Upper lobe of right lung (tissue), 1 donor: Measurements from ENCODE around the gene API5. TPM values are rescaled to one million over a fixed set of nuclear protein-coding genes. Genes with fewer than 3 reads are reported as not detected.
"Not testable (repeated sequence)": the region's sequence is repeated elsewhere in the genome, so short reads cannot be mapped to it uniquely, and the experiment has no call there.

ENCODE experiments used
- ATAC-seq: fragments of 200-7000 bp; cut with Tn5 transposase; one replicate; pipeline ENCODE4 v1.9.1; 2020; ENCODE audit warnings: mild to moderate bottlenecking, moderate library complexity
- DNase-seq: peaks from one replicate; pipeline ENCODE4 v3.0.0-alpha.2; 2020
- H3K27ac ChIP-seq: fragments of 200-600 bp; one replicate; pipeline ENCODE4 v1.8.0; 2022
- H3K27me3 ChIP-seq: fragments of 200-600 bp; one replicate; pipeline ENCODE4 v1.8.0; 2022; ENCODE audit warnings: mild to moderate bottlenecking
- H3K36me3 ChIP-seq: fragments of 200-600 bp; one replicate; pipeline ENCODE4 v1.8.0; 2022
- H3K4me1 ChIP-seq: fragments of 200-600 bp; one replicate; pipeline ENCODE4 v1.8.0; 2022
- H3K4me3 ChIP-seq: fragments of 200-600 bp; one replicate; pipeline ENCODE4 v1.8.0; 2022; ENCODE audit warnings: mild to moderate bottlenecking
- H3K9me3 ChIP-seq: fragments of 200-600 bp; one replicate; pipeline ENCODE4 v1.8.0; 2022
- CTCF ChIP-seq: fragments of 200-600 bp; IDR thresholded peaks from one replicate; pipeline ENCODE4 v1.8.0; 2022; ENCODE audit warnings: antibody characterized with exemption
- intact Hi-C: fragments of 100-400 bp; cut with DNase I; formaldehyde crosslinking; loops from one replicate; pipeline ENCODE4 v1.11.0; 2022
- total RNA-seq: library from RNA; stranded (reverse); fragmentation: NEBNext Ultra II Directional; extraction: Animal tissue kit (Norgen Biotek cat#: 25700); gene quantifications from one replicate; pipeline ENCODE4 v1.2.1, GENCODE V29; 2021
- donor health status: DM: no; HTN: yes; CAD: no; lungs with severe emphysema.

The API5 gene
- total RNA-seq, 1 donor from 2014 or later, result 76.5 TPM

GRCh38 chr11:43315966-43316365, 4.2 kb downstream of the API5 start:
- DNase-seq (no peak), ATAC-seq (no peak)
- H3K9me3 ChIP-seq, result no peaks in the 10 kb centered on the region
- peaks cover 25% of the 10 kb centered on the region for H3K36me3 ChIP-seq
- H3K4me1 ChIP-seq, result peaks cover 27% of the 10 kb centered on the region
- no peak overlapping the region for H3K4me3 ChIP-seq
- H3K27me3 ChIP-seq, result no peaks in the 10 kb centered on the region
- no peak overlapping the region for H3K27ac ChIP-seq
- TF ChIP-seq CTCF, result no peak
- intact Hi-C loops, result no loop called here

- Histone ChIP-seq H3K4me3 (no peak overlapping the region), H3K27me3 (no peaks in the 10 kb centered on the region)
Observed at GRCh38 chr11:43316451-43316850, 4.7 kb downstream of the API5 start.

GRCh38 chr11:43327987-43328386, 16.2 kb downstream of the API5 start:
- Histone ChIP-seq H3K4me3 (no peak overlapping the region), H3K27ac (no peak overlapping the region), H3K9me3 (no peaks in the 10 kb centered on the region), H3K4me1 (no peaks in the 10 kb centered on the region), H3K36me3 (peaks cover 100% of the 10 kb centered on the region), H3K27me3 (no peaks in the 10 kb centered on the region)
- TF ChIP-seq CTCF, result no peak
- DNase-seq (no peak), ATAC-seq (no peak)
- intact Hi-C loops, result no loop called here

More at GRCh38 chr11:43316451-43316850, 4.7 kb downstream of the API5 start:
- Histone ChIP-seq H3K4me1 (peaks cover 25% of the 10 kb centered on the region), H3K9me3 (no peaks in the 10 kb centered on the region), H3K36me3 (peaks cover 30% of the 10 kb centered on the region), H3K27ac (no peak overlapping the region)
- ATAC-seq (no peak), DNase-seq (no peak)
- TF ChIP-seq CTCF, result no peak
- intact Hi-C loops, result no loop called here

- H3K27ac ChIP-seq, result no peak overlapping the region
- no peak for TF ChIP-seq CTCF
- intact Hi-C loops, result no loop called here
- no peak for ATAC-seq
- H3K4me1 ChIP-seq, result no peaks in the 10 kb centered on the region
- no peaks in the 10 kb centered on the region for H3K27me3 ChIP-seq
- H3K9me3 ChIP-seq, result no peaks in the 10 kb centered on the region
- H3K36me3 ChIP-seq, result peaks cover 100% of the 10 kb centered on the region
- H3K4me3 ChIP-seq, result no peak overlapping the region
- DNase-seq, result no peak
Observed at GRCh38 chr11:43328482-43328881, 16.7 kb downstream of the API5 start.

- TF ChIP-seq CTCF, result no peak
- ATAC-seq, result no peak
- intact Hi-C loops, result no loop called here
- no peak overlapping the region for H3K4me3 ChIP-seq
- H3K27me3 ChIP-seq, result no peaks in the 10 kb centered on the region
- no peak for DNase-seq
- H3K9me3 ChIP-seq, result no peaks in the 10 kb centered on the region
- H3K36me3 ChIP-seq, result peaks cover 59% of the 10 kb centered on the region
- H3K27ac ChIP-seq, result no peak overlapping the region
- H3K4me1 ChIP-seq, result no peaks in the 10 kb centered on the region
Observed at GRCh38 chr11:43341159-43341558, 29.4 kb downstream of the API5 start.

GRCh38 chr11:43351426-43351825, 39.6 kb downstream of the API5 start:
- H3K36me3 ChIP-seq, H3K27me3 ChIP-seq, ATAC-seq, DNase-seq, H3K9me3 ChIP-seq, H3K4me1 ChIP-seq, intact Hi-C loops, H3K27ac ChIP-seq, H3K4me3 ChIP-seq: not testable (repeated sequence)
